Measurements from ENCODE around the gene WT1.

WT1 gene

GRCh38 chr11:32420937-32421901 is 14.1 kb downstream of the WT1 start:
- peak; percentile 13 for DNase-seq

GRCh38 chr11:32420139-32420538 is 15.2 kb downstream of the WT1 start:
- no peak for DNase-seq

DNA sequence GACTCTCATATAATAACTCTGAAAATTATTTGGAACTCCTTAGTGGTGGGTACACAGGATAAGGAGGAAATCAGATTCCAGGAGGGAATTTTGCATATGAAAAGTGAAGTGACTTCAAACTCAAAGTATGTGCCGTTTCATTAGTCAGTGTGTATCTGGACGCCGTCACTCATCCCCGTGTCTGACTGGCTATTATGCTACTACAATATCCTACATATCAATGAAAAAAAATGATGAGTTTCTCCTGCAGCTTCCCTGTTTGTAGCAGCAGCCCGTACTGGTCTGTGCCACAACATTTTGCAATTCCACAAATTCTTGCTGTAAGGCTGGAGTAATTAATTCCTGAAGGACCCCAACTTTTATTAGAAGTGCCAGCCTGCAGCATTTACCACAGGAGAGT is 16.5 kb downstream of the WT1 start:
- no peak for DNase-seq

DNA sequence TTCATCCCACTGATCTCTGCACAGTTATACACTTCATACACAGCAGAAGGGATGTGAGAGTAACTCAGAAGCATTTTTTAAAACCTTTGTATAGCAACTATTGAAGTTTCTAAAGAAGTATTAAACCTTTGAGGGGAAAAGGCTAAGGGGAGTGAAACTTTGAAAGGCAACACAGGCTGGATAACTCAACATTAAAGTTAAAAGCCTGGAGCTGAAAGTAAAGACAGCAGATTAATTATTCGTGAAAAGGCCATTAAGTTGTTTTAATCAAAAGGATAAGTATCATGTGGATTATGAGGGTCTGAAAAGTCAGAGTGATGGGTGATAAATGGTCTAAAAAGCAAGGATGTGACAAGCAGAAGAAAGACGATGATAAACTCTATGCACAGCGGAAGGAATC is 17.5 kb downstream of the WT1 start:
- DNase-seq, result no peak

GRCh38 chr11:32416301-32416700 is 19.0 kb downstream of the WT1 start:
- no peak for DNase-seq

DNA sequence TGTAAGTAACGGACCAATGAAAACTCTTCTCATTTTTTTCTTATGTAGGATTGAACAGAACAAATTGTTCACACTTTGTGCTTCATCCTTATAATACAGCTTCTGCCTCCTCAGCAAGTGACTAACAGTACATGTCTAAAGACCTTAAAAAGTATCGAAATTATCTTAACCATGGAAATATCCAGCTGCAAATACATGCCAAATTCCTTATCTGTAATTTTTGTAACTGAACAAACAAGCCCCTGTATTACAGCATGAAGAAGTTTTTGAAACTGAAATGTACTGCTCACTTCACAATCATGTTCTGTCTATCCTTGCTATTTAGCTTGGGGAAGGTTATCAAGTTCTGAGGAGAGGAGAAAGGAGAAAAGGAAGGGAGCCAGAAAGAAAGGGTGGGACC is 20.4 kb downstream of the WT1 start:
- DNase-seq, result no peak

DNA sequence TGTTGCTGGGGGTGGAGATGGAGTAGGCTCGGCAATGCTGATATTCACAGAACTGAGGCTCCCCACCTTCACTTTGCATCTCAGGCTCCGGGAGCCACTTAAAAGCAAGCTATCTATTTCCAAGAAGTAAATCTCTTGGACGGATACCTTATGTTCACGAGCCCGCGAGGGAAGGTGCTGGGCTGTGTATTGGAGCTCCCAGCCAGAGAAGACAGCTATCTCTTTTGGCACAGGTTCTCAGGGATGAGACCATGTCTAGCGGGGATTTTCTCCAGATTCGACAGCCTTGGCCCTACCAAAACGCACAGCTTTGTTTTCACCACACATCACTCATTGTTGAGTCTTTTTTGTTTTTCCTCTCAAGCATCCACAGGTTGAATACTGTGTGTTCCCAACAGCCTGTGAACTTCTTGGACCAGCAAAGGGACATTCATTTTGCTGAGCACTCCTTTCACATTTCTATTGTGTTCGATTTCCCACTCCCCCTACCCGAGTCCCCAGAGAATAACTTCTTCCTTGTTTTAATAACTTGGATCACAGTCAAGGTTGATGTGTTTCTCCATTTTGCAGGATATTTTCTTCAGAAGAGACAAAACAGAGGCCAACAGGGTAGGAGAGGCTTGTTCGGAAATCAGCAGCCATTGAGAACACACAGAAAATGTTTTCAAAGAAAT is 23.3 kb downstream of the WT1 start:
- DNase-seq, result no peak

DNA sequence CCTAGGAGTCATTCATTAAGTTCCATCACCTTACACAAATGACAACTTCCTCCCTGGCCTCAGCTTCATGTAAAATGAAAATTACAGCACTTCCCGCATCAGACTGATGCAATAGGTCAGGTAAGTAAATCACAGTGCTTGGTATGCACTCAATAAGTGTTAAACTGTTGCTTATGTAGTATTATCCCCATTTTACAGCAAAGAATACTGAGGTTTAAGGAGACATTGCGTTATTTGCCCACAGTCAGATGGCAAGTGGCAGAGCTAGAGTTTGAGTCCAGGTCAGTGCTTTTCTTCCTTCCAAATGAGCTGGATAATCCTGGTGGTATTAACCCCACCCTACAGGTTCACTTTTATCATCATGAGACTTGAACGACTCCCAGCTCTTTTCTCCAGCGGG is 29.7 kb downstream of the WT1 start:
- DNase-seq, result no peak

GRCh38 chr11:32402836-32403235 is 32.5 kb downstream of the WT1 start:
- DNase-seq, result no peak

GRCh38 chr11:32400670-32401369 is 34.5 kb downstream of the WT1 start:
- no peak for DNase-seq

- DNase-seq, result no peak
Observed at GRCh38 chr11:32400196-32400595, 35.1 kb downstream of the WT1 start.

GRCh38 chr11:32396991-32397390 is 38.3 kb downstream of the WT1 start:
- DNase-seq, result no peak

DNA sequence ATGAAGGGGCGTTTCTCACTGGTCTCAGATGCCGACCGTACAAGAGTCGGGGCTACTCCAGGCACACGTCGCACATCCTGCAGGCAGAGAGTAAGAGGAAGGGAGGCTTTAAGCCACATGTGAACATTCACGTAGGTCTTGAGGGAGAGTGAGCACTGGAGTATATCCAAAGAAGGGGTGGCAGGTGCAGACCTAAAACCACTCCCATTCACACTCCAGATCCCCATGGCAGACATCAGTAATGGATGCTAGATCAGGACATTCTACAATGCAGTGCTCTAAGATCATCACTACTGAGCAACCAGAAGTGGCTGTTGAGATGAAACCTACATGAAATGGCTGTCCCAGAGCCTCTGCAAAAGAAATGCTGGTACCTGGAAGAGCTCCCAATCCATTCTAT is 39.0 kb downstream of the WT1 start:
- DNase-seq, result no peak

GRCh38 chr11:32395127-32395526 is 40.2 kb downstream of the WT1 start:
- DNase-seq, result no peak

- DNase-seq, result no peak
Observed at GRCh38 chr11:32392840-32393239, 42.5 kb downstream of the WT1 start.

GRCh38 chr11:32391956-32392553 is 43.3 kb downstream of the WT1 start:
- DNase-seq, result no peak

DNA sequence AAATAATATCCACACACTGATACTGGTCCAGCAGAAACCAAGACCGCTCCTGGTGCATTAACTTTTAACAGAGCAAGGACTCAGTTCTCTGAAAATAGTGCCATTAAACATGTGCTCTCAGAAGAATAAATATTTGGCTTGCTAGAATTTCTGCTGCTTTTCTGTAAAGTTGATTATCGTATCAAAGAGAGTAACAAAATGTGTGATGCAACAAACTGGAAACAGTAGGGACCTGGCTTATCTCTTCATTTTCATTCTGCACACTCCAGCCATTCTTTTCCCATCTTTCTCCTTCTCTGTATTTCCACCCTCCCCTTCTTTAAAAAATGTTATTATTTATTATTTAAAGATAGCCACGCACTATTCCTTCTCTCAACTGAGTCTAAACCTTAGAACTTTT is 43.9 kb downstream of the WT1 start:
- DNase-seq, result no peak

- DNase-seq, result no peak
Observed at GRCh38 chr11:32390712-32391111, 44.6 kb downstream of the WT1 start.

DNA sequence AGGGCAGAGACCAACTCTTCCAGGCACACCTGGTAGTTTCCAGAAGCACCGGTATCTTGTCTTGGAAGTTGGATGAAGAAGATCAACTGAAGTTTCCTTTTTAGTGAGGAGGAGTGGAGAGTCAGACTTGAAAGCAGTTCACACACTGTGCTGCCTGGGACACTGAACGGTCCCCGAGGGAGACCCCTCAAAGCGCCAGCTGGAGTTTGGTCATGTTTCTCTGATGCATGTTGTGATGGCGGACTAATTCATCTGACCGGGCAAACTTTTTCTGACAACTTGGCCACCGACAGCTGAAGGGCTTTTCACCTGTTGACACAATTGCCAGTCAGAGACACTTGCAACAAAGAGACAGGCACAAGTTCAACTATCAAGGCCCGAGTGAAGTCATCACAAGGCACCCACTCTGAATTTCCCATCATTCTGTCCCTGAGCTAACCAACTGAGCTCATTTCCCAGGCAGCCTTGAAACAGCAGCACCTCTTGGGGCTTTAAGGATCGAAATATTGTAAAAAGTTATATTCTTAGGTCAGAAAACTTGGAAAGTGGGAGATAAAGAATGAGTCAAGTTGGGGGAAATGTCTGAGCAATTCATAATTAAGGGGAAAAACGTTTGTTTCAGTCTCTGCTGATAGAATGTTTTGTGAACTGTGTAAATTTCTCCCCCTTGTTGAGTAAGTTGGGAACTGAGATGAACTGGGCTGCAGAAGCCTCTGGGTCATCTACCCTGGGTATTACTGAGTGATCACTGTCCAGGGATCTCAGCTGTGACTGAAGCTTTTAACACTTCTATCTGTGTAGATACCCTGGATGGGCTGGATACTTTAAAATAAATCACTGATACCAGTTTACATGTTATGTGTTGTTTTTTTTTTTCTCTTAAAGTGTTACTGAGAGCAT is 46.2 kb downstream of the WT1 start:
- no peak for DNase-seq

DNA sequence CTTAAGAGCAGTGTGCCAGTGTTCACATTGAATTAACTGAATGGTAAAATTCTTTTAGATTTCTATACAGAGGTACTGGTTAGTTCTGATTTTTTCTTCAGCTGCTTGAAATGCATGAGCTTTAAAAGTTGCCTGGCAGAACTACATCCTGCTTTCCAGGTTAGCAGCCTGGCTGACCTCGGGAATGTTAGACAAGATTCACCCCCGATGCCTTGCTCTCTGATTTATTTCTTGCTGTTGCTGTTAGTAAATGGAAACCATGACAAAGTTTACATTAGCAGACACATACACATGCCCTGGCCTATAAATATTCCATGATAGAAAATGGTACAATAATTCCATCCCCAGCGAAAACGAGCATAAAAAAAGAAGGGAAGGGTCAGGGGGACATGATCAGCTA is 47.0 kb downstream of the WT1 start:
- no peak for DNase-seq

GRCh38 chr11:32387411-32387810 is 47.9 kb downstream of the WT1 start:
- DNase-seq, result no peak

DNA sequence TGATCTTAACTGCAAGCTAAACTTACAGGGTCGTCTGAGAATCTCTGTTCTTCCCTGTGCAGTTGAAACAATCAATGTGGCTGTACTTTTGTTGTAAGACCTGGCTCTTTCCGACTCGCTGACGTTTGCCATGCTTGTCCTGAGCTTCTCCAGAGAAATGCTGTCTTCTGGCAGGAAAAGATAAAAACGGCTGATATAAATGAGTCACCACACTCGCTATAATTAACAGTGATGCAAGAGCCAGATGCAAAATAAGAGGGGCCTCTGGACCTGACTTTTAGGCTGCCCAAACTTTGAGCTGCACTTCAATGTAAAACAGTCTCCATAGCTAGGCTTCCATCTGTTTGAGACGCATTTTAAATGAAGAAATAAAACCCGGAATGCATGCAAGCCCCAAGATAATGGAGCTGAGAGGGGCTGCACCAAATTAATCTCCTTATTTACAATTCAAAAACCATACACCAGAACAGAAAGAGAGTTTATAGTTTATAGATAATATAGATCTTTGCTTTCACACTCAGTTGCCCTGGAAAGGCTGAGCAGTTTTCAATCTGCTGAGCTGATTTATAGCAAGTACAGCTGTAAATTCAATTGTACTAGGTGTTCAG is 48.5 kb downstream of the WT1 start:
- no peak for DNase-seq
